GM19193 (cell line): ENCODE data around the gene TADA3.

Experiments
- POLR2A ChIP-seq: IDR thresholded peaks from 4 replicates; pipeline ENCODE4 v1.6.1; 2011; ENCODE audit not compliant: insufficient read depth, insufficient read length; ENCODE audit errors: extremely low read depth

The TADA3 gene

GRCh38 chr3:9742560-9742959 is 49.7 kb downstream of the TADA3 start:
- no peak for TF ChIP-seq POLR2A

- no peak for TF ChIP-seq POLR2A
Measured at GRCh38 chr3:9739181-9739580, 53.1 kb downstream of the TADA3 start.

- TF ChIP-seq POLR2A: no peak
Measured at GRCh38 chr3:9736831-9737230, 55.4 kb downstream of the TADA3 start.

- TF ChIP-seq POLR2A: no peak
Measured at GRCh38 chr3:9732740-9733115, 59.5 kb downstream of the TADA3 start.

- TF ChIP-seq POLR2A: no peak
Measured at GRCh38 chr3:9732080-9732739, 60.1 kb downstream of the TADA3 start.

- TF ChIP-seq POLR2A: peak; percentile 81
Measured at GRCh38 chr3:9731206-9732079, 60.8 kb downstream of the TADA3 start, which contains the start of gene BRPF1. BRPF1 (plus strand) TSS chr3:9731735; CDS start chr3:9734141, 2,406 bp downstream.

- TF ChIP-seq POLR2A: no peak
Measured at GRCh38 chr3:9730657-9731205, 61.5 kb downstream of the TADA3 start.
